GM21723 (cell line): ENCODE data around the gene C14orf180.

Experiments used
- ATAC-seq: cut with Tn5 transposase; IDR thresholded peaks from one replicate; pipeline ENCODE4 v1.9.1; 2021; ENCODE audit warnings: mild to moderate bottlenecking, moderate library complexity; ENCODE audit not compliant: unreplicated experiment

C14orf180 gene

DNA sequence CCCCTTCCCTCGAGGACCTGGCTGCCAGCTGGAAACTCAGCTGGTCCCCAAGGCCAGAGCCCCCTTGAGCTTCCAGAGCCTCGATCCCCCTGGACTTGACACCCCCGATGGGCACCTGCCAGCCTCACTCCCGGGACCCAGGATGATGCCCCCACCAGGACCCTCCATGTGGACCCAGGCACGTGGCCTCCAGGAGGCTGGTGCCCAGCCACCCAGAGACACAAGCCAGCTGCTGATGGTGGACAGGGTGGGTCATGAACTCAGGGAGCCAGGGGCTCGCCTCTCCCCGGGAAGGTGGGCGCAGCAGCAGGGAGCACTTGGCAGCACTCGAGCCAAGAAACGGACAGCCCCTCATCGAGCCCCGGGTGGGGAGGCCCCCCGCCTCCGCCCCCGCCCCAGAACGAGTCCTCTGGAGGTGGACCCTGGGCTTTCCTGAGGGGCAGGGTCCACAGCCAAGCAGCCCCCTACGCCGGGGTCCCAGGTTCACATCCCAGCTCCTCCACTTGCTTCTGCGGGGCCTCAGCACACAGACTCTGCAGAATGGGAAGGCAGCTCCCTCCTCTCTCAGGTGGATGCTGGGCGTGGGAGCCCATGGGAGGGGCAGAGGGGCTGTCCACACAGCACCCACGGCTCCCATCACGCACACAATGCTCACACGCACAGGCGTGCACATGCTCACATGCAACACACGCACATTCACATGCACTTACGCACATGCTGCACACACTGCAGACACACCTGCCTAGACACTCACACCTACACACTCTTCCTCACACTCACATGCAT is 12.1 kb downstream of the C14orf180 start:
- ATAC-seq = no peak

GRCh38 chr14:104592292-104592672 is 12.7 kb downstream of the C14orf180 start:
- no peak for ATAC-seq

DNA sequence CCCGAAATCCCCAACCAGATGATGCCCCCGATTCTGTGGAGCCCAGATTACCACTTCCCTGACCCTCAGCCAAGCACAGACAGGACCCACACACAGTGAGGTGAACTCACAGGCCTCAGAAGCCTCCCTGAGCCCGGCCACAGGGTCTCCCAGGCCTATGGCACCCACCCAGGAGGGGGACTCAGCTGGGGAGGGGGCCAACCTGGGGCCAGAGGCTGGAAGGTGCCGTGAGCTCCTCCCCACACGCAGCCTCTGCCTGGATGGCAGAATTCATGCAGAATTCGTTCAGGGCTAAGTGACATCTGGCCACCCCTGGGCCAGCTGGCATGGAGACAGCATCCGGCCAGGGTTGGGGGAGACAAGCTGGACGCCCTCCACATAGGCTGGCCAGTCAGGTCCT is 13.2 kb downstream of the C14orf180 start:
- ATAC-seq = no peak

DNA sequence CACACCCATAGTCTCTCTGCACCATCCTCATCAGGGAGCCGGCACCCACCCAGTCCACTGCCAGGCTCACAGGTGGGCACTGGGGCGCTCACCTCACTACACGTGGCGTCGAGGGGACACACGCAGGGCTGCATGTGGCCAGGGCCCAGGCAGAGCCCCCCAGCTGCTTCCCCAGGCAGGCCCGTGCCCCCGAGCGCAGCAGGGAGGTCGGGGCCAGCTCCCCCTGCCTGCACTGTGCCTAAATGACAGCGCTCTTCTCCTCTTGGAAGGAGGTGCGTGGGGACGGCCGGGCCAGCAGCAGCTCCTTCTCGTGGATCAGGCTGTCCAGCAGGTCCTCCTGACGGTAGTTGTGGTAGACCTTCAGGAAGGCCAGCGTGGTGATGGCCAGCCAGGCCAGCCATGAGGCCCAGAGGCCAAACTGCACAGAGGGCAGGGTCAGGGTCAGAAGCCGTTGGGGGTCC is 13.7 kb downstream of the C14orf180 start:
- no peak for ATAC-seq

DNA sequence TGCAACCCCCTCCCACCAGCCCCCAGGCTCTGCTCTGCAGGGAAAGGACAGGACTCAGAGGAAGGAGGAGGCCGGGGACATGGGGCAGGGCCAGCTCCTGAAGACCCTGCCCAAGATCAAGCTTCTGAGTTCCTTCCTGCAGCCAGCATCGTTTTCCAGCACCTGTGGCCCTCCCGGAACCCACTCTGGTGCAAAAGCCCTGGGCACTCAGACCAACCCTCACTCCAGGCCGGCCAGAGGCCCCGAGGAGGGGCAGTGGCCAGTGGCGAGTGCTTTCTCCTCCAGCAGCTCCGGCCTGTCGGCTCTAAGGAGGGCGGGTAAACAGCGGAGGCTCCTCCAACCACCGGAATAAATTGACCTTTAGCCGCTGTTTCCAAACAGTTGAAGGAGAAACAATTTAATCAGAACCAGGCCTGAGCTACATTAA is 14.2 kb downstream of the C14orf180 start:
- no peak for ATAC-seq

DNA sequence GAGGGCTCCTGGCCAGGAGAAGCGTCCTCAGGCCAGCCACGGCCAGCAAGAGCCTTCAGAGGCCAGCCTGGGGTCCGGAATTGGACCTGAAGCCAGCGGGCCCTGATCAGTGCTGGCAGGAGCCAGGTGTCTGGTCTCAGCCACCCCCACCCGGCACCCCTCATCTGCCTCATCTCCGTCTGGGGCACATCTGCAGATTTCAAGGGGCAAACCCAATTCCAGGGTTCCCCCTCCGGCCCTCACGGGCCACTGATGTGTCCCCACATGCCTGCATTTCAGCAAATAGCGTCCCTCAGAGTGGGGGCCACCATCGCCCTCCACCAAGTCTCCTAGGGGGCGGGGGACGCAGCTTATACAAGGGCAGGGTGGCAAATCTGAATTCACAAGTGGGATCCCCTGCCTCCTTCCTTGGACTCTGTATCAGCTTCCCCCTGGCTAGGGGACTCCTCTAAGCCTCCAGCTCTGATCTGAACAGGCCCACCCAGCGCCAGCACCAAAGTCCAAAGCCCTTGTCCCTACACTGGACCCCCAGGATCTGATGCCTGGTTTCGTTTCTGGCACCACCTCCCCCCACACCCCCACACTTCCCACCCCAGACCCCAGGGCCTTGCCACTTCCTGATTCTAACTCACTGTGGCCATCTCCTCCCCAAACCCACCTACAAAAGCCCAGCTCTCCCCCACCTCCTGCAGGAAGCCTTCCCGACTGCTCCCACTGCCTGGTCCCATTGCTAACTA is 14.9 kb downstream of the C14orf180 start:
- ATAC-seq = no peak

GRCh38 chr14:104595116-104595675 is 15.6 kb downstream of the C14orf180 start:
- no peak for ATAC-seq

- ATAC-seq = no peak
These were observed 16.4 kb downstream of the C14orf180 start for GRCh38 chr14:104595911-104596450.

DNA sequence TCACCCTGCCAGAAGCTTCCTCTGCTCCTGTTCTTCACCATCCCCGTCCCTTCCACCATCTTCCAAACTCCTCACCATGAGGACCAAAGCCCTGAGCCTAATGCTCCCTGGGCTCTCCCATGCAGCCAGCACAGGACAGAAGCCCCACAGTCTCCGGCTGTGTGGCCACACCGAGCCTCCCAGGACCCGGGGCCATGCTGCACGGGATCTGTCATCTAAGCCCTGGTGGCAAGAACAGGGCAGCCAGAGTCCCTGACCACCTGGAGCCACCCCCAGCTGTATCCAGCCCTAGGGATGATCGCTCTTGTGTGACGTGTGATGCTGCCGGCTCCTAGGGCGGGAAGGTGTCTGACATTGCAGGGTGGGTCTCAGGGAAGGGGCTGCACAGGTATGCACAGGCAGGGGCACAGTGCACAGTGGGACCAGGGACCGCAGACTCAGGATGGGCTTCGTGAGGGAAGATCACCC is 16.9 kb downstream of the C14orf180 start:
- ATAC-seq = no peak

- ATAC-seq = no peak
These were observed 17.4 kb downstream of the C14orf180 start for GRCh38 chr14:104596927-104597351.

- ATAC-seq = no peak
These were observed 18.0 kb downstream of the C14orf180 start for GRCh38 chr14:104597576-104597975.

DNA sequence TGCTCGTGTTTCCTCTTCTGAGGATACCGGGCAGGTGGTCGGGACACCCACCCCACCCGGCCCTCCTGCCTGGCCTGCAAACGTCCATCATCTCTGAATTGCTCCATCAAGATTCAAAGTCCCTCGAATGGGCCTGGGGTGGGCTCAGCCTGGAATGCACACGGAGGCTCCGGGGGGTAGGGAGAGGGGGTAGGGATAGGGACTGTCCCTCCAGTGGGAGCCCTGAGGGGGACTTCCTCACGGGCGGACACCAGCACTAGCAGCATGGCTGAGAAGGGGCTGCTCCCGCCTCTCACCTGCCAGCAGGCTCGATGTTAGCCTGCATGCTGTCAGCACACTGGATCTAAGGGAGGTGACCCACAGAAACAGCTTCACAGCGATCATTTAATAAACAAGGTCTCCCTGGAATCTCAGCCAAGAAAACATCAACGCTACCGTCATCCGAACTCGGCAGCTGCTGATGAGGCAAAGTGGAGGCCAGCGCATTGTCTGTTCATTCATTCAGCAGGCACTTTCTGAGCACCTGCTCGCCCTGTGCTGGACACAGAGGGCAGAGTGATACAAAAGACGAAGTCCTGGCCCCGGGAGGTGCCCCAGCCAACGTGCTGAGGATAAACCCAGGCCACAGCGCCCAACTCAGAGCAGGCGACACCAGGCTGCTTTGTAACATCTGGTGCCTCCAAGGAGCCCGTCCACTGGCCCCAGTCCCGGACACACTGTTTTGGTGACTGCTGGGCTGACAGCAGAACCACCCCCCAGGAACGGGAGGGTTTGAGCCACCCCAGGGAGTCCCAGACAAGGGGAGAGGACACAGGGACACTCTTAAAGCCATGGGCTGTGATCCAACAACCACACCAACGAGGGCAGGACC is 18.7 kb downstream of the C14orf180 start:
- ATAC-seq = no peak

DNA sequence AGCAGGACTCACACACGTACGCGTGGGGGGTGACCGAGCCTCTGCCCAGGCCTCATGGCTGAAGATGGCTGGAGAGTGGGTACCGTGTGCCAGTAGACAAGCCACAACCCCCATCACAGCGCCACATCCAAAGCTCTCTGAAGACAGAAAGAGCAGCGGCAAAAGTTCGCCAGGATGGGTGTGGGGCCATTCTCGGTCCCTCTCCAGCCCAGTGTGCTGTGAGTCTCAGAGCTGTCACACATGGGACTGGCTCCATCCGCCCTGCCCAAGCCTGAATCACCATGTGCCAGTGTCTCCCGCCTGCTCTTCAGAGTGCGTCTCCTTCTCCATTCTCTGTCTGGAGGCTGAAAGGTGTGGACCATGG is 19.3 kb downstream of the C14orf180 start:
- ATAC-seq = no peak

DNA sequence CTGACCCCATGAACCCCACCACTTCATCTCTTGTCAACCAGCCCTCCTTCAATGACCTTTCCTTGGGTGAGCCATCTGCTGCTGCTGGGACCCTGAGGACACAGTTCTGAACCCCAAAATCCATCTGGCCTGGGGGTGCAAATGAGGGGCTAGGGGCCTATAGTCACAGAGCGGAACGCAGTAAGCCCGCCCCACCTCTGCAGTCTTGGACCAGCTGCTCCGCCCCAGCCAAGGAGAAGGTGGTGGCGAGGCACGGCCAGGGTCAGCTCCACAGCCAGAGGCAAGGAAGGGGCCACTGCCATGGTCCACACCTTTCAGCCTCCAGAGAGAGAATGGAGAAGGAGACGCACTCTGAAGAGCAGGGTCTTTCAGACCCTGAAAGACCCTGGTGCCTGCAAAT is 19.9 kb downstream of the C14orf180 start:
- no peak for ATAC-seq

GRCh38 chr14:104600141-104600643 is 20.6 kb downstream of the C14orf180 start:
- no peak for ATAC-seq

- ATAC-seq = no peak
These were observed 21.2 kb downstream of the C14orf180 start for GRCh38 chr14:104600805-104601204.

- no peak for ATAC-seq
These were observed 22.2 kb downstream of the C14orf180 start for GRCh38 chr14:104601786-104602185.

- ATAC-seq = no peak
These were observed 22.9 kb downstream of the C14orf180 start for GRCh38 chr14:104602315-104602932.

GRCh38 chr14:104602933-104603325 is 23.4 kb downstream of the C14orf180 start:
- ATAC-seq = no peak
